CD4-positive, alpha-beta T cell treated with Interleukin-17A for 4 hours (primary cell): Measurements from ENCODE around the gene SHISA5.
"Not testable (repeated sequence)": the region's sequence is repeated elsewhere in the genome, so short reads cannot be mapped to it uniquely, and the experiment has no call there.

Experiments used
- DNase-seq: peaks from one replicate; pipeline ENCODE4 v3.0.0-alpha.2; 2020; ENCODE audit warnings: mixed read lengths

SHISA5 gene, protein sequence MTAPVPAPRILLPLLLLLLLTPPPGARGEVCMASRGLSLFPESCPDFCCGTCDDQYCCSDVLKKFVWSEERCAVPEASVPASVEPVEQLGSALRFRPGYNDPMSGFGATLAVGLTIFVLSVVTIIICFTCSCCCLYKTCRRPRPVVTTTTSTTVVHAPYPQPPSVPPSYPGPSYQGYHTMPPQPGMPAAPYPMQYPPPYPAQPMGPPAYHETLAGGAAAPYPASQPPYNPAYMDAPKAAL

DNA sequence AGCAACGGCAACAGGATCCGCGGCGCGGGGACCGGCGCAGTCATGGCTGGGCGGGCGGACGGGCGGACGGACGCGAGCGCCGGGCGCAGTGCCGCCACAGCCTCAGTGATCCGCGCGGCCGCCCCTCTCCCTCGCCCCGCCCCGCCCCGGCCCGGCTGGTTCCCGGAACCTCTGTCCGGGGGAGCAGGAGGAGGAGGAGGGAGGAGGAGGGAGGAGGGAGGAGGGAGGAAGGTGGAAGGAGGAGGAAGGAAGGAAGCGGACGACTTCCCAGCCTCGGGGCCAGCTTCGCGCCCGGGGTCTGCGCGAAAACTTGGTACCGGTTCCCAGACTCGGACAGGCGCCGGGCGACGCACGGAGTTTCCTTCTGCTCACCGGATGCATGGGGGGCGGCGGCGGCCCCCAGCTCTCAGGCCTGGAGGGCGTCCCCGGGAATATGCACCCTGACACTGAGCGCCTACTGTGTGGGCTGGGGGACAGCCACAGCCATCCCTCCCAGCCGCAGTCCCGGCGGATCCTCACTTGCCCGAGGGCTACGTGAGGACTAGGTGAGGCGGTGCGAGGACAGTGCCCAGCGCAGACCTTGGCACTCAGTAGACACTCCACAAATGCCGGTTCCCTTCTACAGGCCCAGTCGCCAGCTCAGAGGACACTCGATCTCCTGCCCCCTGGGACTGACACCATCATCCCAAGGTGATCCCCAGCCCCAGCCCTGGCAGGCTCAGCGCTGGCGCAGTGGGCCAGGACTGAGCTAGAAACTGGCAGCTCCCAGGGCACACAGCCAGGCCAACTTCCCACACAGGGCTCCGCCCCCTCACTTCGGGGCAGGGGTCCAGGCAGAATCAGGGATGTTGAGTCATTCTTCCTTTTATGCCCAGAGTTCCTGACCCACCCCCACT, at the start of gene SHISA5:
TSS of gene SHISA5 (minus strand) at position 124 of the 896 bp plus-strand sequence. CDS start at position 44, 80 bp downstream.
- DNase-seq, result peak; percentile 68

DNA sequence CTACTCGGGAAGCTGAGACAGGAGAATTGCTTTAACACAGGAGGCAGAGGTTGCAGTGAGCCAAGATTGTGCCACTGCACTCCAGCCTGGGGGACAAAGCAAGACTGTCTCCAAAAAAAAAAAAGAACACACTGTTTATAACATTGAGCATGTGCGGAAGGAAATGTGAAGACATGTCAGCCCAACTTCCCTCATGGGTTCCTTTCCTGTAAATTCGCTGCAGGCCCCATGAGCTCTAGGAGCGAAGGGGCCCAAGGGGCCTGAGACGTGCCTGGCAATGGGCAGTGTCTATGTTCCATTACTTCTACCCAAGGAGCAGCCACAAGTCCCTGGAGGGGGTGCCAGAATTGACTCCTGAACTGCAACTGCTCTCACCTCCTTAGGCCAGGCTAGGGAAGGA, 49.4 kb upstream of the SHISA5 start:
- no peak for DNase-seq

DNA sequence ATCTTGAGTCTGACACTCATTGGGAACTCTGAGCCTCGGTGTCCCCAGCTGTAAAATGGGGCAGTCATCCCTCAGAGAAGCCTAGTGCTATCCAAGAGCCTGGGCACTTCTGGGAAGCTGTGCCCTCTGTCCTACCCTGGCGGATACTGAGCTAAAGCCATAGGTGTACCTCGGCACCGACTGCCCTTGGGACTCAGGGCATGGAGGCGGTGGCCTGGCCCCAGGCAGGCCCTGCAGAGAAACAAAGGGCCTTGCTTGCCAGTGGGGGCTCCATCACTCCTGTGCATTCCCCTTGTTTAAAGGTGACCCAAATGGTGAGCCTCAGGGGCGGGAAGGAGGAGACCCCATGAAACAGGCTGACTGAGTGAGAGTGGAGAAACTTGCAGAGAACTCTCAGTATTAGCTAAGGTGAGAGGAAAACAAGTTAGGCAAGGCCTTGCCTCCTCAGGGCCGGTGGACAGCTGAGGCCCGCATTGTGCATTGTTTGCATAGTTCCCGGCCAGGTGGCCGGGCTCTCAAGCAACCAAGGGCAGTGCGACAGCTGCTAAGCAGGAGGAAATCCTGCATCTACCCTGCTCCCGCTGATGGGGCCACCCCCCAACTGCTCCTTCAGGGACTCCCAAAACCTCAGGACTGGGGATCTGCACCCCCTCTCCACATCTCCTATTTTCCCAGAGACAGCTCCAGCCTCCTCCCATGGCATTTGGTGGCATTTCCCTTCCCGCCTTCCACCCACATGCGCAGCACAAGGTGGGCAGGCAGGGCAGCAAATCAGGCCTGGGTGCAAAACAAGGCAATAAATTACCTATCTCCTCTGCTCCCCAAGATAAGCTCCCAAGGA, 48.4 kb upstream of the SHISA5 start:
- no peak for DNase-seq

DNA sequence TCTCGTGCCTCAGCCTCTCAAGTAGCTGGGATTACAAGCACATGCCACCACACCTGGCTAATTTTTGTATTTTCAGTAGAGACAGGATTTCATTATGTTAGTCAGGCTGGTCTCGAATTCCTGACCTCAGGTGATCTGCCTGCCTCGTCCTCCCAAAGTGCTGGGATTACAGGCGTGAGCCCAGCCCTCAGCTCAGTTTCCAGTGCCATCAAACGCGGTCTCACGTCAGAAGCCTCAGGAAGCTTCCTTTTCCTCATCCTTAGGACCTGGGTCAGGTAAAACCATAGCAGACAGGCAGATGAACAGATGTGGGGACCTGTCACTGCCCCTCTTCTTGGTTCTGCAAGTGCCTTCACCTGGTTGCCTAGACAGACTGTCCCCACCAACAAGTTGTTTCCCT, 47.7 kb upstream of the SHISA5 start:
- not testable (repeated sequence) for DNase-seq

DNA sequence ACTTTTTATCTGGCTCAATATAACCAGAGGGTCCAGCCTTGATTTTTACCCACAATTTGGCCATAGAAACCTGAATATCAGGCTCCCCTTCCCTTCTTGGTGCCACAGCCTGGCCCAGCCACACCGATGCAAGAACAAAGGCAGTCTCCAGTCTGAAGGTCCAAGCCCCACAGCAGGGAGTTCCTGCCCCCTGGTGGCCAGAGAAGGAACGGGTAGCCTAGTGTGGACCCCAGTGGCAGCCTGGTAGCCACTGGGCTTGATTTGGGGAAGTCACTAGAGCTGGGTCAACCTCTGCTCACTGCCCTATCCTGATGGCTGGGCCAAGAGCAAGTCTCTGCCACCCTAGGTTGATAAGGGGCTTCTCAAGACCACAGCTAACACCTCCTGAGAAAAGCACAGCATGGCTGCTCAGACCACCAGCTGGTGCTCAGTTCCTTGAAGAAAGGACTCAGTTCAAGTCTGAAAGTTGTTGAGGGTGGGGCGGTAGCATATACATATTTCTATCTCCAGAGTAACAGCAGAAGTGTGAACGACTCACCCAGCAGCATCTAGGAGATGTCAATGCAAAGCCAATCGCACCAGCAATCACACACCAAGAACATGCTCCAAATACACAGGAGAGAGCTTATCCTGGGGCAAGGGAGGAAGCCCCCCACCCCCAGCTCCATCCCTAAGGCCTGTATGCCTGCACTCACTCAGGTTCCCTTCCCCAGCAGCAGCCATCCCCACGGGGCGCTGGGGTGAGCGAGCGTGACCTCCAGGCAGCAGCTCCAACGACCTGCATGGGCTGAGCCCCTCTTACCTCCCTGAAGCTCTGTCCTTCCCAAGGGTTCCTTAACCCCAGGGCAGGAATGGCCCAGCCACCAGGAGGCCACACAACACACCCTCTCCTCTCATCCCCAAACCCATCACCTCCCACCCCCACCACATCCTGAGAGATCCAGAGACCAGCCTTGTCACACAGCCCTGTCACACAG, 45.0 kb upstream of the SHISA5 start:
- peak; percentile 90 for DNase-seq

DNA sequence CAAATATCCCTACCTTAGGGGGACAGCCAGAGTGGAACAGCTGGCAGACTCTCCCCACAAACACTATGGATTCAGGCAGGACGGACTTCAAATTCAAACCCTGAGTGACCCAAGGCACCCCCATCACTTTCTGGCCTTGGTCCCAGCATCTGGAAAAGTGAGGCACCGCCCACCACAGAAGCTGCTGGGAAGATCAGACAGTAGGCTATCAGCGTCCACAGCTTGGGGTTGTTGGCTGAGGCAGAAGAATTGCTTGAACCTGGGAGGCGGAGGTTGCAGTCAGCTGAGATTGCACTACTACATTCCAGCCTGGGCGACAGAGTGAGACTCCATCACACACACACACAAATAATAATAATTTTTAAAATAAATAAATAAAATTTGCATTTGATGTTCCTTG, 44.2 kb upstream of the SHISA5 start:
- no peak for DNase-seq

DNA sequence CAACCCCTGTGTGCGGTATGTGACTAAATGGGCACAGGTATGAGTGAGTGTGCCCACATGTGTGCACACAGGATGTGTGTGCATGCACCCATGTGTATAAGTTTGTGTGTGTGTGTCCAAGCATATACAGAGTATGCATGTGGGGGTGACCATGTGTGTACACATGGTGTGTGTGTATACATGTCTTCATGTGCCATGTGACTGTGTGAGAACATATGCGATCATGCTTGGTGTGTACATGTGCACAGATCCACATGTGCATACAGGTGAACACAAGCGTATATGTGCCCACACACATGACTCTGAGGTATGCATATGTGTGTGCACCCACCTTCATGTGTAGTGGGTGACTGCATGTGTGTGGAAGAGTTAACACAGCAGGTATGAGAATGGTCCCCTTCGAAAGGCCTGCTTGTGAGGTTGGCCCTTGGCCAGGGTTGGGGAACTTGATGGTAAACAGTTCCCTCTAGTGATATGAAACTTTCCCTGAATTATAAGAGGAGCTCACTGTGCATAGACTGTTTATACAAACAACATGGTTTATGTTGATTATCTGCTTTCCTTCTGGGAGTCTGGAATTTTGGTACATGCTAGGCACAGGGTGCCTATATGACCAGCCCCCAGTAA, 42.3 kb upstream of the SHISA5 start:
- DNase-seq, result peak; percentile 54

DNA sequence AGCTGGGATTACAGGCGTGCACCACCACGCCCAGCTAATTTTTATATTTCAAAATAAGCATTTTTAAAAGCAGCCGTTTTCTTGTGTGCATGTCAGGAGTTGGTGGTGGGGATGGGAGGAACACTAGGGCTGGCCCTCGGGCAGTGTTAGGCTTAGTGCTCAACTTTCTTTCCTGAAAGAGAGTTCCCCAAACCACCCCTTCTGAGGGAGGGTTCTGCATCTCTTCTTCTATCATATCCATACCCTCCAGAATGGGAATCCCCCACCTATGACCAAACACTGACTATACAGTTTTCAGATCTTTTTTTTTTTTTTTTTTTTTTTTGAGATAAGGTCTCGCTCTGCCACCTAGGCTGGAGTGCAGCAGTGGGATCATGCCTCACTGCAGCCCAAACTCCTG, 40.2 kb upstream of the SHISA5 start:
- no peak for DNase-seq

DNA sequence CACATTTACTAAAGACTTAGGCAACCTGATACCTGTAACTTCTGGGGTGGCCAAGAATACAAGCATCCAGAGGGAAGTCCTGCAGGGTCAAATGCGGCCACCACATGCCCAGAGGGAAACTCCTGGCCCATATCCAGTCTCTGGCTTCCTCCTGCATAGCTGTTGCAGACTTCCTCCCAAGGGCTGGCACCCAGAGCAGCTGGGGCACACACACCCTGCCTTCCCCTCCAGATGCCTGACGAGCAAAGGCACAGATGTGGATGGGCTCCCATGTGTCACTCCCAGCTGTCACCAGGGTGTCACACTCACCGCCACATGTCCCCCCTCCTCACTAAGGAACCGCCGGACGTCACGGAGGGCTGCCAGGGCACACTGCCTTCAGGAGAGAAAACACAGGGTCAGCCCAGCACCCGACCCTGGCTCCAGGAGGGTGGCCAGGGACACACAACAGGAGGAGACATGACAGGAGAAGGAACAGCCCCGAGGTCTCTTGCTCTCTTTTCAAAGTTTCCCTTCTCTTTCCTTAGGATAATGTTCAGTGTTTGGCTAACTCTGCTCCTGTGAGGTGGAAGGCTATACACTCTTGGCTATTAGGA, 39.4 kb upstream of the SHISA5 start:
- DNase-seq, result no peak

DNA sequence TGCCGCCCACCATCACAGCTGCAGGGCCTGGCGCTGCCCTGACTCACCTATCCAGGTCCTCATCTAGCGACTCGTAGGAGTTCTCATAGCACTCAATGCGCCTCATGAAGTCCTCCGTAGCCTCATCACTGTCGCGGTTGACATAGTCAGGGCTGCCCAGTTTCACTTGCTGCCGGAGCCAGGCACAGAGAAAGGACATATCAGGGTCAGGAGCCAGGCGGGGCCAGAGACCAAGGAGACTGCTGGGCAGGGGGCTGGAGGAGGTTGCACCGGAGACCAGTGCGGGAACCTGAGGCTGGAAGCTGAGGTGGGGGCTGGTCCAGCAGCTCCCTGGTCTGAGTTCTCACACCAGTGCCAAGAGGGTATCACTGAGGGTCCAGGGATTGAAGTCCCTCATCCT, 34.5 kb upstream of the SHISA5 start:
- no peak for DNase-seq

DNA sequence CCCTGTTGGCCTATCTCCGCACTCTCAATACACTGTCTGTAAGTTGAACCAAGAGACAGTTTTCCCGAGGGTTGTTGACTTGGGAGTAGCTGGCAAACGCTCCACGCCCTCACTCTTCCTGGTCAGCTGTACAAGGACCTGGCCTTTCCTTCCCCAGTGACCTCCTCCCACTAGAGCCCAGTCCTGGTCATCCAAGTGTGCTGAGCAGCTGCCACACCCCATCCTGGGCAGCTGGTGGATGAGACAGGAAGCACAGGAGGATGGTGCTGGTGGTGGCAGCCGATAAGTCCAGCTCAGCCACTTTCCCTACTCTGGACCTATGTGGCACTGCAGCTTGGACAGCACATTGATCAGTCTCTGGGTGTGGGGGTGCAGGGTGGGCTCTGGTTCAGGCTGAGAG, 32.8 kb upstream of the SHISA5 start:
- DNase-seq, result no peak

DNA sequence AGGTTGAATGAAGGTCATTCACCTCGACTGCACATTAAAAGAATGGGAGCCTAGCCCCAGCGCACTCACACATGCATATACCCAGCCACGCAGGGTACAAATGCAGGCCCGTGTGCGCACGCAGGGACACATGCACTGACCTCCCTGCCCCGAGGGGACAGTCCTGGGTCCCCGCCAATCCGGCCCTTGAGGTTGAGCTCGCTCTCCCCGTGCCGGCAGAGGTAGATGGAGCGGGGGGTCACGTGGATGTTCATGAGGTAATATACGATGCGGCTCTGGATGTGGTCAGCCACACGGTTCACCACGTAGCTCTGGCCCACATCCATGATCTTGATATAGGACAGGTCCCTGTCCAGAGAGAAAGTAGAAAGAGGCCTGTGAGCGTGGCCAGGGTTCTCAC, 32.1 kb upstream of the SHISA5 start:
- DNase-seq, result no peak

DNA sequence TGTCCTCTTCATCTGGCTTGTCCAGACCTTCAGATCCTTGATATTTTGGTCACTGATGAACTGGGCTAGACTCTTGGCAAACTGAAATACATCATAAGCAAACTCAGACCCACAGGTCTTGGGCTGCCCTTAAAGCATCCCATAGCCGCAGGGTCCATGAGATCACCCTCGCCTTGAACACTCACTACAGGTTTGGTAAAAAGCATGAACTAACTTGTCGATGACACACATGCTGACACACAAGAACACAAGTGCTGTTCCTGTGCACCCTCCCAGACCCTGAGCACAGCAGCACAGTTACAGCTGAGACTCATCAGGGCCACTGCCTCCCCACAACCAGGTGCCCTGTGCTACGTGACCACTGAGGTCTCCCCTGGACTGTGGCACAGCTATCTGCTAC, 31.6 kb upstream of the SHISA5 start:
- DNase-seq, result no peak

DNA sequence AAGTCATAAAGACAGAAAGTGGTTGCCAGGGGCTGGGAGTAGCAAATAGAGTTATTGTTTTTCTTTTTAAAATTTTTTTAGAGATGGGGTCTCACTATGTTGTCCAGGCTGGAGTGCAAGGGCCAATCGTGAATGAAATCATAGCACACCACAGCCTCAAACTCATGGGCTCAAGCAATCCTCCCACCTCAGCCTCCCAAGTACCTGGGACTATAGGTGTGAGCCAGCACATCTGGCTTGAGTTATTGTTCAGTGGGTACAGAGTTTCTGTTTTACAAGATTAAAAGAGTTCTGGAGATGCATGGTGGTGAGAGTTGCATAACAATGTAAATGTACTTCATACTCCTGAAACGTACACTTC, 29.0 kb upstream of the SHISA5 start:
- no peak for DNase-seq

DNA sequence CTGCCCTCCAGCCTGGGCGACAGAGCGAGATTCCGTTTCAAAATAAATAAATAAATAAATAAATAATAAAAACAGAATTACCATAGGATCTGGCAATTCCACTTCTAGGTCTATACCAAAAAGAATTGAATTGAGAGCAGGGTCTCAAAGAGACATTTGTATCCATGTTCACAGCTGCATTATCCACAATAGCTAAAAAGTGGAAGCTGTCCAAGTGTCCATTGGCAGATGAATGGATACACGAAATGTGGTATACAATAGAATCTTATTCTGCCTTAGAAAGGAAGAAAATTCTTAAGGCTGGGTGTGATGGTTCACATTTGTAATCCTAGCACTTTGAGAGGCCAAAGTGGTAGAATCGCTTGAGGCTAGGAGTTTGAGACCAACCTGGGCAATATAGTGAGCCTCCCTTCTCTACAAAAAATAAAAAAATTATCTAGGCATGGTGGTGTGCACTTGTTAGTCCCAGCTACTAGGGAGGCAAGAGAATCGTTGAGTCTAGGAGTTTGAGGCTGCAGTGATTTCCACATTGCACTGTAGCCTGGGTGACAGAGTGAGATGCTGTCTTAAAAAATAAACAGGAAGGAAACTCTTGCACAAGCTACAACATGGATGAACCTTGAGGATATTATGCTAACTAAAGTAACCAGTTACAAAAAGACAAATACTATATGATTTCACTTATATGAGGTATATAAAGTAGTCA, 28.4 kb upstream of the SHISA5 start:
- no peak for DNase-seq

DNA sequence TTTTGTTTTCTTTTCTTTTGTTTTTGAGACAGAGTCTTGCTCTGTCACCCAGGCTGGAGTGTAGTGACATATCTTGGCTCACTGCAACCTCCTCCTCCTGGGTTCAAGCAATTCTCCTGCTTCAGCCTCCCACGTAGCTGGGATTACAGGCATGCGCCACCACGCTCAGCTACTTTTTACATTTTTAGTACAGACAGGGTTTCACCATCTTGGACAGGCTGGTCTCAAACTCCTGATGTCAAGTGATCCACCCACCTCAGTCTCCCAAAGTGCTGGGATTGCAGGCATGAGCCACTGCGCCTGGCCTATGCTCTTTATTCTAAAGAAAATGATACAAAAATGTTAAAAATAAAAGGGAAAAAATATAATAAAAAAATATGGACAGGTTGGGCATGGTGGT, 26.7 kb upstream of the SHISA5 start:
- not testable (repeated sequence) for DNase-seq

DNA sequence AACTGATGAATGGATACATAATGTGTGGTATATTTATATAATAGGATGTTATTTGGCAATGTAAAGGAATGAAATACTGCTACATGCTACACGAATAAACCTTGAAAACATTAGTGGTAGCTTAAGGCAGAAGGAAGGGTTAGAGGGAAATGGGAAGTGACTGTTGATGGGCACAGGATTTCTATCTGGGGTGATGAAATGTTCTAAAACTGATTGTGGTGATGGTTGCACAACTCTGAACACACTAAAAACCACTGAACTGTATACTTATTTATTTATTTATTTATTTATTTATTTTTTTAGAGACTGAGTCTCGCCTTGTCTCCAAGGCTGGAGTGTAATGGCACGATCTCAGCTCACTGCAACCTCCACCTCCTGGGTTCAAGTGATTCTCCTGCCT, 24.8 kb upstream of the SHISA5 start:
- no peak for DNase-seq

DNA sequence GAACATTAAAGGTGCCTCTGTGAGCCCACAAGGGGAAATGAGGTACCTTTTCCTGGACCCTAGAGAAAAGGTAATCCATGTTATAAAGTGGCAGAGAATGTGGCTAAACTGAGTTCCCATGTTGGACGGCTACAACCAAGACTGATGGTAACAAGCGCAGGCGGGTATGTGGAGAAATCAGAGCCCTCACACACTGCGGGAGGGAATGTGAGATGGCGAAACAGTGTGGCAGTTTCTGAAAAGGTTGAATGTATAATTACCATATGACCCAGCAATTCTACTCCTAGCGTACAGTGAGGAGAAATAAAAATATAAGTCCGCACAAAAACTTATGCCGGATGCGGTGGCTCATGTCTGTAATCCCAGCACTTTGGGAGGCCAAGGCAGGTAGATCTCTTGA, 24.1 kb upstream of the SHISA5 start:
- DNase-seq, result no peak

DNA sequence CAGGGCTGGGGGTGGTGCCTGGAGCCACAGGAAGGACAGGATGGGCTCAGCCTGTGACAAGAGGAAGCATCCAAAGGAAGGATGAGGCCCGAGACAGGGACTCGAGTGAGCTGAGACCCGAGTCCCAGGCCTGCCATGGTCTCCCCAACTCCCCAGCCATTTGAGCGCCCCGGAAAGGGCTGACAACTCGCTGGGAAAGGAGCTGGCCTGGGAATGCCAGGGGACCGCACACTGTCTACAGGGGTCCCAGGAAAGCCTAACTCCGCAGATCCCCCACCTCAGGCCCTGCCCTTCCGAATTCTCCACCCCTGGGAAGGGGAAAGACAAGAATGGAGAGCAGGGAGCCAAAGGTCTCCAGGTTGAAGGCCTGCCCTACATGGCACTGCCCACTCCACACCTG, 21.0 kb upstream of the SHISA5 start:
- no peak for DNase-seq

DNA sequence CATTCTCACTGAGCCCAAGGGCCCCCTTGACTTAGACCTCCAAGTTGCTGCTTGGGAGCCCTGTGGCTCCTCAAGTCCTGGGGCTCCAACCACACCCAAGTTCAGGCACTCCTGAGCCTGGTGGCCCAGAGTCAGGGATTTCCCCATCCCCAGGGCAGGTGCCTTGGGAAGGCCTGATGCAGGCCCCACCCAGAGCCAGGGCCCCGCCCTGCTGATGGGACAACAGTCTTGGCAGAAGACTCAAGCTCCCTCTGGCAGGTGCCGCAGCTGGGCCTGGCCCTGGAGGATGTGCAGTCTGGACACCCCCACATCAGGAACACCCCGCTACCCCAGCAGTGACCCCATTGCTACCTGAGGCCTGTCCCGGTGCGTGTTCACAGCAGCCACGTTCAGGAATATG, 17.7 kb upstream of the SHISA5 start:
- no peak for DNase-seq

DNA sequence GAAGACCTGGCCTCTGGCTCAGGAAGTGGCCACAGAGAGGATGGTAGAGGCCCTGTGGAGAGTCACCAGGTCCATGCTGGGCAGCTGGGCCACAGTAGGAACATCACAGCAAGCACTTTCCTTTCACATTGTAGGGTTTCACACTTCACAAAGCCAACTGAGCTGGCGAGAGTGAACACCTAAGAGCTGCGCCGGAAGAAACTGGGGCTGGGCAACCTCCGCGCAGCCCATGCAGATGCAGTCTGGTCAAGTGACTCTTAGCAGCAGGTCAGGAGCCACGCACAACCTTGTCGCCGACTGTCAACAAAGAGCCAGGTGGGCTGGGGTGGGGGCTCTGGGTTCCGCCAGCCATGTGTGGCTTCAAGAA, 15.3 kb upstream of the SHISA5 start:
- DNase-seq, result no peak
